Mucosa of descending colon (tissue), 3 donors: ENCODE data around the gene RILP. TPM values are rescaled to one million over a fixed set of nuclear protein-coding genes. Genes with fewer than 3 reads are reported as not detected.

ENCODE experiments used
- ATAC-seq: fragments of 200-7000 bp; cut with Tn5 transposase; one replicate; pipeline ENCODE4 v1.9.1; 2020; ENCODE audit warnings: mild to moderate bottlenecking, moderate library complexity
- DNase-seq, 3 donors: peaks; one replicate each; pipeline ENCODE4 v3.0.0-alpha.2; 2020
- H3K36me3 ChIP-seq: fragments of 200-600 bp; one replicate; pipeline ENCODE4 v1.8.0; 2021; ENCODE audit warnings: low read depth, mild to moderate bottlenecking
- H3K4me1 ChIP-seq: fragments of 200-600 bp; one replicate; pipeline ENCODE4 v1.8.0; 2021; ENCODE audit warnings: low read depth, mild to moderate bottlenecking
- H3K4me3 ChIP-seq: fragments of 200-600 bp; one replicate; pipeline ENCODE4 v1.8.0; 2021; ENCODE audit warnings: mild to moderate bottlenecking
- H3K9me3 ChIP-seq: fragments of 200-600 bp; one replicate; pipeline ENCODE4 v1.8.0; 2021; ENCODE audit warnings: mild to moderate bottlenecking
- intact Hi-C, 2 donors: fragments of 100-400 bp; cut with DNase I in 1 of 2; cut with micrococcal nuclease in 1 of 2; formaldehyde crosslinking; loops; one replicate each; pipeline versions ENCODE4 v1.11.0 to v1.11.1; 2022; cut with DNase I, micrococcal nuclease
- total RNA-seq, 3 donors: library from RNA; stranded (reverse); fragmentation: NEBNext Ultra II Directional in 2 of 3; extraction: Animal tissue kit (Norgen Biotek cat#: 25700) in 2 of 3; gene quantifications; one replicate each; pipeline versions ENCODE4 v1.2.1 to v1.2.4, GENCODE V29; 2021 to 2023
- TF ChIP-seq, protein P1 (sequence below): fragments of 200-600 bp; IDR thresholded peaks from one replicate; pipeline ENCODE4 v1.8.0; 2022; ENCODE audit warnings: antibody characterized with exemption, mild to moderate bottlenecking
- donor health status: DM: no; HTN: no; CAD: no; lungs with moderate emphysema.
- donor health status: DM: no; HTN: no; CAD: no.
- donor health status: DM: no; HTN: yes; CAD: no.

The RILP gene
- total RNA-seq, 3 donors from 2014 or later: 33.3 to 71.6 (median 41.0) TPM

DNA sequence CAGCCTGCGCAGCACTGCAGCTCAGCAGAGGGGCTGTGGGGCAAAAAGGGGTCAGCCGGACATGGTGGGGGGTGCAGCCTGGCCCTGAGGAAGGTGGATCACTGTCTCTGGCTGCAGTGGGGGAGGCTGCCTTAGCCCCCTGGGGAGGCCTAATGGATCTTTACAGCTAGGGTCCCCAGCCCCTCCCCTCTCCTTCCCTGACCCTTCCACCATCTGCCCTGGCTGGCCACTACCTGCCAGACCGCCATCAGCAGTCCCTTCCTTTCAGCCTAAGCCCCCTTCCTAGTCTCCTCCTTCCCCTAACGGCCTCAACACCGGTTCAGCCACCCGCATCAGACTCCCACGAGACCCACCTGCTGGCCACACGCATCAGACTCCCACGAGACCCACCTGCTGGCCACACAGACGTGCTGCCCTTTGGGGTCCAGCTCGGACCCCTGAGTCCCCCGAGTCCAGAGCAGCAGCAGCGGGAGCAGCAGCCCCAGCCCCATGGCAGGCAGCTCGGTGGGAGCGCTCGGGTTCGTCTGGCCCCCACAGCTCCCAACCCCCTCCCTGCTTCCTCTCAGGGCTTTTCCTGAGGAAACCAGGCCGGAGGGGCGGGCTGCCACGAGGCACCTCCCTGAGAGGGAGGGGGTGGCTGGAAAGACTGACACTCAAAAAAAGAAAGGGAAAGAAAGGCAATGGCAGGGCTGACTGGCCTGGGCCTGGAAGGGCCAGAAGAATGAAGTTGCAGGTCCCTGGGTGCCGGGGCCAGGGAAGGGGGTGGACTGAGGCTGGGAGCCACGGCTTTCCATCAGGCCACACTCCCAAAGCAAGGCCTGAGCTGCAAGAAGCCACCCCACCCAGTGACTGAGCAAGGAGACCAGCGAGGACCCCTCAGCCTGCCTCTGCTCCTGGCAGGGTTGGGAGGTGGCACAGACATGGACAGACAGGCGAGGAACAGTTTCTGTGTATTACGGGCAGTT lies 4.2 kb downstream of the RILP start, which contains the start of gene SCARF1:
SCARF1 (minus strand) TSS at position 526 of the 965 bp plus-strand sequence; CDS start at position 491, 35 bp downstream.
- ATAC-seq: no peak
- Histone ChIP-seq H3K4me1 (peaks cover 32% of the 10 kb centered on the region), H3K9me3 (no peaks in the 10 kb centered on the region), H3K36me3 (no peaks in the 10 kb centered on the region), H3K4me3 (no peak within 1 kb of the TSS)
- DNase-seq: peak in 2 of 3 donors; percentile 44 to 68
- intact Hi-C loops: no loop called here
- TF ChIP-seq, protein P1, sequence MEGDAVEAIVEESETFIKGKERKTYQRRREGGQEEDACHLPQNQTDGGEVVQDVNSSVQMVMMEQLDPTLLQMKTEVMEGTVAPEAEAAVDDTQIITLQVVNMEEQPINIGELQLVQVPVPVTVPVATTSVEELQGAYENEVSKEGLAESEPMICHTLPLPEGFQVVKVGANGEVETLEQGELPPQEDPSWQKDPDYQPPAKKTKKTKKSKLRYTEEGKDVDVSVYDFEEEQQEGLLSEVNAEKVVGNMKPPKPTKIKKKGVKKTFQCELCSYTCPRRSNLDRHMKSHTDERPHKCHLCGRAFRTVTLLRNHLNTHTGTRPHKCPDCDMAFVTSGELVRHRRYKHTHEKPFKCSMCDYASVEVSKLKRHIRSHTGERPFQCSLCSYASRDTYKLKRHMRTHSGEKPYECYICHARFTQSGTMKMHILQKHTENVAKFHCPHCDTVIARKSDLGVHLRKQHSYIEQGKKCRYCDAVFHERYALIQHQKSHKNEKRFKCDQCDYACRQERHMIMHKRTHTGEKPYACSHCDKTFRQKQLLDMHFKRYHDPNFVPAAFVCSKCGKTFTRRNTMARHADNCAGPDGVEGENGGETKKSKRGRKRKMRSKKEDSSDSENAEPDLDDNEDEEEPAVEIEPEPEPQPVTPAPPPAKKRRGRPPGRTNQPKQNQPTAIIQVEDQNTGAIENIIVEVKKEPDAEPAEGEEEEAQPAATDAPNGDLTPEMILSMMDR: no peak

DNA sequence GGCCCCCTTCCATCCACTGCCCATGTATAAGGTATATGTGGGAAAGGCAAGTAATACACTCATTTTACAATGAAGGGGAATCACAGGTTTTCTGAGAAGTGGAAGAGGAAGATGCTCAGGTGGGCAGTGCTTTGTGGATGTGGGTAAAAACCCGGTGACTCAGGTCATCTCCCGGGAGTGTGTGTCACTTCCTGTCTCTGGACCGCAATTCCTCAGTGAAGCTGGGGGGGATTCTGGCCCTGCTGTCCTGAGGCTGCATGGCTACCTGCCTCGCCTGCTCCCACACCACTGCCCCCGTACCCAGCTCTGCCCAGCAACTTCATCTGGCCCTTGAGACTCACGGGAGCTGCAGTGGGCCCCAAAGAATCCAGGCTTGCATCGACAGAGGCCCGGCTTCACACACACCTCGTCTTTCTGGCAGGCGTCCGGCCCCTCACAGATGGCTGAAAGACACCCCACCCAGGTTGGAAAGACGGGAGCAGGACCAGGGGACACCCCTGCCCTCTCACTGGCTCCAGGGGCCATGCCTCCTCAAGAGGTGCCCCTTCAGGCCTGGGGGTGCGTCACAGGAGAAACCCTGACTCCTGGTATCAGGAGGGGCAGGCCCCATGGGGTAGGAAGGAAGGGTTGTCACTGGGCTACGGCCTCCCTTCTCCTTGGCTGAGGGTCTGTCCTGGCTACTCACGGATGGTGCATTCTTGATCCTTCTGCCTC lies 5.0 kb downstream of the RILP start:
- Histone ChIP-seq H3K36me3 (no peaks in the 10 kb centered on the region), H3K4me1 (peaks cover 24% of the 10 kb centered on the region), H3K9me3 (no peaks in the 10 kb centered on the region), H3K4me3 (no peak overlapping the region)
- TF ChIP-seq, protein P1: no peak
- intact Hi-C loops: no loop called here
- peak in 2 of 3 donors; percentile 32 to 65 for DNase-seq
- no peak for ATAC-seq

DNA sequence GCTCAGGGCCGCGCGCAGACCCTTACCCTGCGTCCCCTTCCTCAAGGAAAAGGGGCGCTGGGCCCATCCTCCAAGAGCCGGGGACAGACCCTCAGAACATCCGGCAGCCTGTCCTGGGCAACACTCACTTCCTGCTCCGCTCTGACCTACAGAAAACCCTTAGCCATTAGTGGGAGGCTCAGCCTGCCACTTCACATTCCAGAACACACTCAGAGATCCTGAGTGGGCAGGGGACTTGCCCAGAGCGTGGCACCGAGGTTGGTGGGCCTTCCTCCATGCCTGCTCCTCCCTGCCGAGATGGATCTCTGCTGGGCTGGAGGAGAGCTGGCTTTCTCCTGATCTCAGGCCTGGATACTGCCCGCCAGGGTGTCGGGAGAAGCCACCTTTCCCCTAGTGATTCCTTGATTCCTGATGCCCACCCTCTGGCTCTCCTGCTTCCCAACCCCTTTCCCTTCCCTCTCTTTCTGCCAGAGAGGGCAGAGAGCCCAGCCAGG lies 5.6 kb downstream of the RILP start:
- intact Hi-C loops: no loop called here
- ATAC-seq (peak; percentile 1), DNase-seq (no peak)
- TF ChIP-seq, protein P1: no peak
- Histone ChIP-seq H3K9me3 (no peaks in the 10 kb centered on the region), H3K4me1 (peaks cover 24% of the 10 kb centered on the region), H3K36me3 (no peaks in the 10 kb centered on the region), H3K4me3 (no peak overlapping the region)

DNA sequence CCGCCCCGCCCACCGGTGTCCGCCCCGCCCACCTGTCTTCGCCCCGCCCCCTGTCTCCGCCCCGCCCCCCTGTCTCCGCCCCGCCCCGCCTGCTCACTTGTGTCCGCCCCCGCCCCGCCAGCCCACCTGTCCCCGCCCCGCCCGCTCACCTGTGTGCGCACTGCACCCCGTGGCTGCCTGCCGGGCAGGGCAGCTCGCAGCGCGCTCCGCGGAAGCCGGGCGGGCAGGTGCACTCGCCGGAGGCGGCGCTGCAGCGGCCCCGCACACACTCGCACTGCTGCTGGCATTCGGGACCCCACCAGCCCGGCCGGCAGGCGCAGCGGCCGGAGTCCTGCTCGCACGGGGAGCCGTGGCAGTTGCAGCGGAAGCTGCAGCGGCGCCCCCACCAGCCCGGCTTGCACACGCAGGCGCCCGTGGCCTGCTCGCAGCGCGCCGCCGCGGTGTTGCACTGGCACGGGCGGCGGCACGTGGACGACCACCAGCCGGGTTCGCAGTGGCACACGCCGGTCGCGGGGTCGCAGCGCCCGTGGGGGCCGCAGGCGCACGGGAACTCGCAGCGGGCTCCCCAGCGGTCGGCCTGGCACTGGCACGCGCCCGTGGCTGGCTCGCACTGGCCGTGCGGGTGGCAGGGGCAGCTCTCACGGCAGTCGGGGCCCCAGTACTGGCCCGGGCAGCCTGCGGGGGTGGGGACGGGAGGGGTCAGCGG lies 6.2 kb downstream of the RILP start:
- TF ChIP-seq, protein P1: peak; percentile 19
- ATAC-seq (peak; percentile 86), DNase-seq (peak; percentile 87 to 93 (median 91))
- no peaks in the 10 kb centered on the region for H3K9me3 ChIP-seq
- H3K4me1 ChIP-seq: peaks cover 21% of the 10 kb centered on the region
- H3K36me3 ChIP-seq: no peaks in the 10 kb centered on the region
- intact Hi-C loops: no loop called here
- no peak overlapping the region for H3K4me3 ChIP-seq

DNA sequence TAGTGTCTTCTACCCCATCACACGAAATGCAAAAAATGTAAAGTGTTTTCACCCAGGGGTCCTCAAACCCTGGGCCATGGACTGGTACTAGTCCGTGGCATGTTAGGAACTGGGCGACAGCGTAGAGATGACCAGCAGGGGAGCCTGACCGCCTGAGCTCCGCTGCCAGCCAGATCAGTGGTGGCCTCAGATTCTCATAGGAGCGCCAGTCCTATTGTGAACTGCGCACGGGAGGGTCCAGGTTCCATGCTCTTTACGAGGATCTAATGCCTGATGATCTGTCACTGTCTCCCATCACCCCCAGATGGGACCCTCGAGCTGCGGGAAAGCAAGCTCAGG lies 8.6 kb downstream of the RILP start:
- DNase-seq: no peak
- intact Hi-C loops: no loop called here
- Histone ChIP-seq H3K4me1 (peaks cover 11% of the 10 kb centered on the region), H3K36me3 (no peaks in the 10 kb centered on the region), H3K4me3 (no peak overlapping the region), H3K9me3 (no peaks in the 10 kb centered on the region)
- no peak for ATAC-seq
- TF ChIP-seq, protein P1: no peak
